Ishikawa (cell line): Measurements from ENCODE around the gene SMIM26.

Experiments
- CEBPB ChIP-seq: IDR thresholded peaks from 2 replicates; pipeline ENCODE4 v1.6.1; 2012
- CREB1 ChIP-seq: IDR thresholded peaks from 2 replicates; pipeline ENCODE4 v1.6.1; 2012; ENCODE audit warnings: low read depth
- EP300 ChIP-seq: IDR thresholded peaks from 2 replicates; pipeline ENCODE4 v1.6.1; 2012; ENCODE audit warnings: borderline replicate concordance

GRCh38 chr20:18587665-18588573, 20.7 kb downstream of the SMIM26 start, which contains the start of gene DTD1:
- TF ChIP-seq EP300, result no peak
- TF ChIP-seq CEBPB, result no peak
- no peak for TF ChIP-seq CREB1
